ENCODE data around the gene FBXL7. TPM values are rescaled to one million over a fixed set of nuclear protein-coding genes. Genes with fewer than 3 reads are reported as not detected.

The FBXL7 gene
- total and polyA plus RNA-seq, 4 experiments from 2014 or later, result not detected

- no peaks in the 10 kb centered on the region for H3K27me3 Mint-ChIP-seq
Observed at GRCh38 chr5:15693933-15694332, 194.0 kb downstream of the FBXL7 start.

GRCh38 chr5:15694696-15695214 is 194.8 kb downstream of the FBXL7 start:
- Histone ChIP-seq H3K27me3 (ENCODE audit: insufficient read depth, low read length) (no peaks in the 10 kb centered on the region), H3K9me3 (ENCODE audit: control insufficient read depth in 1 of 2, low read length in 2 of 2) (no peaks in the 10 kb centered on the region), H3K36me3 (ENCODE audit: insufficient read depth, low read length) (no peaks in the 10 kb centered on the region), H3K27ac (ENCODE audit: low read depth, low read length) (no peak overlapping the region), H3K4me3 (ENCODE audit: low read length in 2 of 2) (no peak overlapping the region), H3K4me1 (ENCODE audit: insufficient read depth, low read length) (no peaks in the 10 kb centered on the region)
- no peaks in the 10 kb centered on the region for H3K36me3 Mint-ChIP-seq
- no peak for DNase-seq
- intact Hi-C loops (cut with micrococcal nuclease), result no loop called here
- H3K27ac Mint-ChIP-seq, result no peak overlapping the region
- no peak overlapping the region for H3K4me3 Mint-ChIP-seq
- CTCF ChIA-PET (ENCODE audit: partially characterized antibody), result no interaction called here
- no peaks in the 10 kb centered on the region for H3K4me1 Mint-ChIP-seq
- H3K9me3 Mint-ChIP-seq, result peaks cover 0 to 9% (median 0%) of the 10 kb centered on the region in 8 donors
- H3K27me3 Mint-ChIP-seq, result no peaks in the 10 kb centered on the region
- POLR2A ChIA-PET (ENCODE audit: partially characterized antibody), result no interaction called here

More at GRCh38 chr5:15693933-15694332, 194.0 kb downstream of the FBXL7 start:
- POLR2A ChIA-PET (ENCODE audit: partially characterized antibody), result no interaction called here
- Histone ChIP-seq H3K4me3 (ENCODE audit: low read length in 2 of 2) (no peak overlapping the region), H3K4me1 (ENCODE audit: insufficient read depth, low read length) (no peaks in the 10 kb centered on the region), H3K9me3 (ENCODE audit: control insufficient read depth in 1 of 2, low read length in 2 of 2) (no peaks in the 10 kb centered on the region), H3K36me3 (ENCODE audit: insufficient read depth, low read length) (no peaks in the 10 kb centered on the region), H3K27ac (ENCODE audit: low read depth, low read length) (no peak overlapping the region), H3K27me3 (ENCODE audit: insufficient read depth, low read length) (no peaks in the 10 kb centered on the region)
- Mint-ChIP-seq H3K4me1 (no peaks in the 10 kb centered on the region), H3K4me3 (no peak overlapping the region), H3K9me3 (peaks cover 0 to 9% (median 0%) of the 10 kb centered on the region in 8 donors), H3K36me3 (no peaks in the 10 kb centered on the region), H3K27ac (no peak overlapping the region)
- DNase-seq, result no peak
- intact Hi-C loops (cut with micrococcal nuclease), result no loop called here
- CTCF ChIA-PET (ENCODE audit: partially characterized antibody), result no interaction called here

DNA sequence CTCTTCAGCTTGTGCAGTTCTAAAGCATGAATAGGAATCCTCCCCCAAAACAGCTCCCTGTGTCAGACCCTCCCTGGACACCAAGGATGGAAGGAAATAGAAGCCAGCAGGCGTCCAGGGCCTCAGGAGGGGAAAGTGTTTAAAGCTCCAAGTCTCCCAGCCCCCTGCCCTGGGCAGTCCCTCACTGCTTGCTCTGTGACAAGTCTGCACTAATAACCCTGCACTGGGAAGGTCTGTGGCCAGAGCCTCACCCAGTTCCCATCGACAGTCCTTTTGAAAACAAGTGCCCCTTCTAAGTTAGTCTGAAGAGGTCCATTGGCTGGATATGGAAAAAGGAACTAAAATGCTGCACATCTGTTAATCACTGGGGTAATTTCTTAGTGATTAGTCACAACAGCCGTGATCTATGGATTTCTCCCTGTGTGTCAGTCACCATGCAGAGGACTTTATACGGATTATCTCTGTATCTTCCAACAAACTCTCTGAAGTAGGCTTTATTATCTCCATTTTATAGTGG is 195.3 kb downstream of the FBXL7 start:
- intact Hi-C loops (cut with micrococcal nuclease), result no loop called here
- no peaks in the 10 kb centered on the region for H3K4me1 Mint-ChIP-seq
- CTCF ChIA-PET (ENCODE audit: partially characterized antibody), result no interaction called here
- peaks cover 0 to 9% (median 0%) of the 10 kb centered on the region in 8 donors for H3K9me3 Mint-ChIP-seq
- no peaks in the 10 kb centered on the region for H3K36me3 ChIP-seq (ENCODE audit: insufficient read depth, low read length)
- H3K4me1 ChIP-seq (ENCODE audit: insufficient read depth, low read length), result no peaks in the 10 kb centered on the region
- H3K36me3 Mint-ChIP-seq, result no peaks in the 10 kb centered on the region
- H3K4me3 ChIP-seq (ENCODE audit: low read length in 2 of 2), result no peak overlapping the region
- no peaks in the 10 kb centered on the region for H3K9me3 ChIP-seq (ENCODE audit: control insufficient read depth in 1 of 2, low read length in 2 of 2)
- no peaks in the 10 kb centered on the region for H3K27me3 Mint-ChIP-seq
- no peak overlapping the region for H3K4me3 Mint-ChIP-seq
- H3K27ac ChIP-seq (ENCODE audit: low read depth, low read length), result no peak overlapping the region
- DNase-seq, result no peak
- POLR2A ChIA-PET (ENCODE audit: partially characterized antibody), result no interaction called here
- no peak overlapping the region for H3K27ac Mint-ChIP-seq
- no peaks in the 10 kb centered on the region for H3K27me3 ChIP-seq (ENCODE audit: insufficient read depth, low read length)

- DNase-seq, result no peak
- CTCF ChIA-PET (ENCODE audit: partially characterized antibody), result no interaction called here
- Histone ChIP-seq H3K4me1 (ENCODE audit: insufficient read depth, low read length) (no peaks in the 10 kb centered on the region), H3K9me3 (ENCODE audit: control insufficient read depth in 1 of 2, low read length in 2 of 2) (no peaks in the 10 kb centered on the region), H3K4me3 (ENCODE audit: low read length in 2 of 2) (no peak overlapping the region), H3K27me3 (ENCODE audit: insufficient read depth, low read length) (no peaks in the 10 kb centered on the region), H3K27ac (ENCODE audit: low read depth, low read length) (no peak overlapping the region), H3K36me3 (ENCODE audit: insufficient read depth, low read length) (no peaks in the 10 kb centered on the region)
- POLR2A ChIA-PET (ENCODE audit: partially characterized antibody), result no interaction called here
- H3K4me3 Mint-ChIP-seq, result no peak overlapping the region
- H3K4me1 Mint-ChIP-seq, result no peaks in the 10 kb centered on the region
- no peaks in the 10 kb centered on the region for H3K36me3 Mint-ChIP-seq
- no peak overlapping the region for H3K27ac Mint-ChIP-seq
- intact Hi-C loops (cut with micrococcal nuclease), result no loop called here
- H3K9me3 Mint-ChIP-seq, result peaks cover 0 to 6% (median 1%) of the 10 kb centered on the region in 8 donors
- no peaks in the 10 kb centered on the region for H3K27me3 Mint-ChIP-seq
Observed at GRCh38 chr5:15700373-15700772, 200.4 kb downstream of the FBXL7 start.

- H3K9me3 ChIP-seq (ENCODE audit: control insufficient read depth in 1 of 2, low read length in 2 of 2), result no peaks in the 10 kb centered on the region
- H3K27ac ChIP-seq (ENCODE audit: low read depth, low read length), result no peak overlapping the region
- H3K4me1 ChIP-seq (ENCODE audit: insufficient read depth, low read length), result no peaks in the 10 kb centered on the region
- H3K36me3 Mint-ChIP-seq, result no peaks in the 10 kb centered on the region
- no peaks in the 10 kb centered on the region for H3K27me3 Mint-ChIP-seq
- CTCF ChIA-PET (ENCODE audit: partially characterized antibody), result no interaction called here
- H3K9me3 Mint-ChIP-seq, result peaks cover 0 to 8% (median 3%) of the 10 kb centered on the region in 8 donors
- no peak for DNase-seq
- H3K27me3 ChIP-seq (ENCODE audit: insufficient read depth, low read length), result no peaks in the 10 kb centered on the region
- H3K4me3 ChIP-seq (ENCODE audit: low read length in 2 of 2), result no peak overlapping the region
- no peak overlapping the region for H3K27ac Mint-ChIP-seq
- H3K4me1 Mint-ChIP-seq, result no peaks in the 10 kb centered on the region
- H3K36me3 ChIP-seq (ENCODE audit: insufficient read depth, low read length), result no peaks in the 10 kb centered on the region
- H3K4me3 Mint-ChIP-seq, result no peak overlapping the region
- intact Hi-C loops (cut with micrococcal nuclease), result no loop called here
- POLR2A ChIA-PET (ENCODE audit: partially characterized antibody), result no interaction called here
Observed at GRCh38 chr5:15702102-15702501, 202.1 kb downstream of the FBXL7 start.

GRCh38 chr5:15703901-15704300 is 203.9 kb downstream of the FBXL7 start:
- H3K36me3 Mint-ChIP-seq, result no peaks in the 10 kb centered on the region
- no peak overlapping the region for H3K27ac Mint-ChIP-seq
- H3K36me3 ChIP-seq (ENCODE audit: insufficient read depth, low read length), result no peaks in the 10 kb centered on the region
- intact Hi-C loops (cut with micrococcal nuclease), result no loop called here
- H3K27me3 ChIP-seq (ENCODE audit: insufficient read depth, low read length), result no peaks in the 10 kb centered on the region
- H3K4me1 ChIP-seq (ENCODE audit: insufficient read depth, low read length), result no peaks in the 10 kb centered on the region
- CTCF ChIA-PET (ENCODE audit: partially characterized antibody), result no interaction called here
- no peaks in the 10 kb centered on the region for H3K4me1 Mint-ChIP-seq
- H3K4me3 ChIP-seq (ENCODE audit: low read length in 2 of 2), result no peak overlapping the region
- no peaks in the 10 kb centered on the region for H3K27me3 Mint-ChIP-seq
- peaks cover 0 to 10% (median 3%) of the 10 kb centered on the region in 8 donors for H3K9me3 Mint-ChIP-seq
- POLR2A ChIA-PET (ENCODE audit: partially characterized antibody), result no interaction called here
- H3K4me3 Mint-ChIP-seq, result no peak overlapping the region
- DNase-seq, result no peak
- no peak overlapping the region for H3K27ac ChIP-seq (ENCODE audit: low read depth, low read length)
- H3K9me3 ChIP-seq (ENCODE audit: control insufficient read depth in 1 of 2, low read length in 2 of 2), result no peaks in the 10 kb centered on the region

GRCh38 chr5:15704397-15704947 is 204.5 kb downstream of the FBXL7 start:
- no peaks in the 10 kb centered on the region for H3K27me3 Mint-ChIP-seq
- intact Hi-C loops (cut with micrococcal nuclease), result no loop called here

More at GRCh38 chr5:15704397-15704947, 204.5 kb downstream of the FBXL7 start:
- Histone ChIP-seq H3K4me1 (ENCODE audit: insufficient read depth, low read length) (no peaks in the 10 kb centered on the region), H3K27ac (ENCODE audit: low read depth, low read length) (no peak overlapping the region), H3K36me3 (ENCODE audit: insufficient read depth, low read length) (no peaks in the 10 kb centered on the region), H3K4me3 (ENCODE audit: low read length in 2 of 2) (no peak overlapping the region), H3K9me3 (ENCODE audit: control insufficient read depth in 1 of 2, low read length in 2 of 2) (no peaks in the 10 kb centered on the region), H3K27me3 (ENCODE audit: insufficient read depth, low read length) (no peaks in the 10 kb centered on the region)
- no peaks in the 10 kb centered on the region for H3K4me1 Mint-ChIP-seq
- DNase-seq, result no peak
- CTCF ChIA-PET (ENCODE audit: partially characterized antibody), result no interaction called here
- H3K27ac Mint-ChIP-seq, result no peak overlapping the region
- H3K36me3 Mint-ChIP-seq, result no peaks in the 10 kb centered on the region
- POLR2A ChIA-PET (ENCODE audit: partially characterized antibody), result no interaction called here
- H3K9me3 Mint-ChIP-seq, result peaks cover 0 to 11% (median 3%) of the 10 kb centered on the region in 8 donors
- no peak overlapping the region for H3K4me3 Mint-ChIP-seq
